H1 (cell line): Measurements from ENCODE around the gene ZCRB1. TPM values are rescaled to one million over a fixed set of nuclear protein-coding genes. Genes with fewer than 3 reads are reported as not detected.

Experiments
- CTCF ChIA-PET: fragments of 300-600 bp; sonication (Branson Sonifier 250); formaldehyde crosslinking; loops from one replicate; lab custom pipeline; 2021; ENCODE audit not compliant: partially characterized antibody; lab: Charles Lee
- POLR2A ChIA-PET: fragments of 300-600 bp; sonication (Branson Sonifier 250); formaldehyde crosslinking; loops from one replicate; lab custom pipeline; 2021; ENCODE audit warnings: inconsistent platforms; ENCODE audit not compliant: partially characterized antibody; lab: Charles Lee
- DNase-seq, 2 experiments: peaks; one replicate each; pipeline versions ENCODE4 v3.0.0 to v3.0.0-alpha.2; 2010 to 2022; ENCODE audit warnings: low spot score in 2 of 2, low read depth in 1 of 2, mixed read lengths in 1 of 2
- FAIRE-seq: peaks from 2 replicates; lab custom pipeline; 2011; peaks lifted over from hg19 to GRCh38; lab: Jason Lieb, UNC
- H2AFZ ChIP-seq: 2 replicates; pipeline ENCODE4 v1.8.1; 2012; ENCODE audit warnings: low read length, inconsistent platforms
- H2AK5ac ChIP-seq: 2 replicates; pipeline ENCODE4 v1.6.1; 2013; ENCODE audit warnings: low read depth, low read length
- H2BK120ac ChIP-seq: replicated peaks from 2 replicates; pipeline ENCODE3; 2013; ENCODE audit warnings: low read depth, low read length, inconsistent platforms
- H2BK12ac ChIP-seq: 2 replicates; pipeline ENCODE4 v1.6.1; 2013; ENCODE audit warnings: low read depth, low read length
- H2BK15ac ChIP-seq: 2 replicates; pipeline ENCODE4 v1.6.1; 2013; ENCODE audit warnings: low read length
- H2BK20ac ChIP-seq: 2 replicates; pipeline ENCODE4 v1.6.1; 2013; ENCODE audit warnings: low read length
- H2BK5ac ChIP-seq: 2 replicates; pipeline ENCODE4 v1.6.1; 2013; ENCODE audit warnings: low read depth, low read length
- H3K14ac ChIP-seq: 2 replicates; pipeline ENCODE4 v1.6.1; 2013; ENCODE audit warnings: inconsistent platforms; ENCODE audit not compliant: insufficient read length
- H3K18ac ChIP-seq: 2 replicates; pipeline ENCODE4 v1.6.1; 2013; ENCODE audit warnings: low read length; ENCODE audit errors: extremely low read depth
- H3K23ac ChIP-seq: 2 replicates; pipeline ENCODE4 v1.6.1; 2013; ENCODE audit warnings: inconsistent platforms; ENCODE audit not compliant: insufficient read length
- H3K23me2 ChIP-seq: 2 replicates; pipeline ENCODE4 v1.6.1; 2013; ENCODE audit warnings: low read depth, low read length
- H3K27ac ChIP-seq: 2 replicates; pipeline ENCODE4 v1.6.1; 2011; ENCODE audit warnings: low read depth, low read length, inconsistent platforms
- H3K27me3 ChIP-seq, 4 experiments: replicated peaks in 1 of 4; 1 replicate in 1 of 4; 2 replicates in 3 of 4; pipeline versions ENCODE4 v1.6.1 to v1.8.1; 2011 to 2013; ENCODE audit warnings: low read length in 3 of 4, mild to moderate bottlenecking in 3 of 4, inconsistent platforms in 2 of 4, mixed read lengths in 2 of 4, moderate library complexity in 1 of 4; ENCODE audit not compliant: control insufficient read depth in 3 of 4, insufficient read depth in 3 of 4; ENCODE audit errors: extremely low read depth in 1 of 4
- H3K36me3 ChIP-seq, 4 experiments: 2 replicates each; pipeline versions ENCODE4 v1.6.1 to v1.8.1; 2011 to 2013; ENCODE audit warnings: mild to moderate bottlenecking in 4 of 4, low read length in 3 of 4, moderate library complexity in 2 of 4, control low read depth in 1 of 4, inconsistent platforms in 1 of 4; ENCODE audit not compliant: insufficient read depth in 4 of 4, control insufficient read depth in 2 of 4
- H3K4ac ChIP-seq: replicated peaks from 2 replicates; pipeline ENCODE3; 2013; ENCODE audit warnings: low read length, low read depth, mixed read lengths, inconsistent platforms; ENCODE audit not compliant: insufficient read length
- H3K4me1 ChIP-seq, 4 experiments: replicated peaks in 1 of 4; 1 replicate in 1 of 4; 2 replicates in 3 of 4; pipeline versions ENCODE4 v1.6.1 to v1.8.1; 2011 to 2013; ENCODE audit warnings: low read length in 3 of 4, inconsistent platforms in 2 of 4, mixed read lengths in 1 of 4; ENCODE audit not compliant: insufficient read depth in 4 of 4, control insufficient read depth in 3 of 4
- H3K4me2 ChIP-seq, 2 experiments: 2 replicates each; pipeline versions ENCODE4 v1.6.1 to v1.8.1; 2011 to 2013; ENCODE audit warnings: low read depth in 2 of 2, low read length in 2 of 2, control low read depth in 1 of 2, inconsistent platforms in 1 of 2, mild to moderate bottlenecking in 1 of 2; ENCODE audit not compliant: insufficient read depth in 1 of 2
- H3K4me3 ChIP-seq, 4 experiments: fragments of 200-600, 300-600 bp in 1 of 4; sonication (generic), shearing (Covaris generic), sonication (Bioruptor Twin) in 1 of 4; 2 replicates each; pipeline versions ENCODE4 v1.5.1 to v1.8.1; 2011 to 2016; ENCODE audit warnings: low read length in 4 of 4, low read depth in 3 of 4, control low read depth in 2 of 4, inconsistent platforms in 2 of 4, mild to moderate bottlenecking in 2 of 4, mixed read lengths in 1 of 4, moderate library complexity in 1 of 4; ENCODE audit not compliant: insufficient read depth in 2 of 4; ENCODE audit errors: extremely low read depth in 1 of 4
- H3K56ac ChIP-seq: replicated peaks from 2 replicates; pipeline ENCODE3; 2013; ENCODE audit warnings: low read depth, mild to moderate bottlenecking, mixed read lengths, low read length, inconsistent platforms; ENCODE audit not compliant: insufficient read length
- H3K79me1 ChIP-seq: 2 replicates; pipeline ENCODE4 v1.6.1; 2013; ENCODE audit warnings: low read depth, low read length, control low read depth
- H3K79me2 ChIP-seq, 2 experiments: 2 replicates each; pipeline versions ENCODE4 v1.6.1 to v1.8.1; 2012 to 2013; ENCODE audit warnings: low read length in 2 of 2, mild to moderate bottlenecking in 2 of 2, inconsistent platforms in 1 of 2; ENCODE audit not compliant: insufficient read depth in 2 of 2, control insufficient read depth in 1 of 2
- H3K9ac ChIP-seq, 4 experiments: replicated peaks in 1 of 4; 1 replicate in 1 of 4; 2 replicates in 3 of 4; pipeline versions ENCODE4 v1.6.1 to v1.8.1; 2011 to 2013; ENCODE audit warnings: low read depth in 3 of 4, low read length in 3 of 4, control low read depth in 2 of 4, mild to moderate bottlenecking in 2 of 4, moderate library complexity in 2 of 4, inconsistent platforms in 1 of 4; ENCODE audit errors: extremely low read depth in 1 of 4
- H3K9me3 ChIP-seq, 2 experiments: 2 replicates each; pipeline versions ENCODE4 v1.6.1 to v1.8.1; 2012 to 2013; ENCODE audit warnings: mild to moderate bottlenecking in 2 of 2, moderate library complexity in 2 of 2, control low read depth in 1 of 2, inconsistent platforms in 1 of 2, low read depth in 1 of 2, low read length in 1 of 2, mixed read lengths in 1 of 2; ENCODE audit not compliant: insufficient read depth in 2 of 2
- H4K20me1 ChIP-seq, 2 experiments: replicated peaks in 1 of 2; 2 replicates each; pipeline versions ENCODE3 to v1.8.1; 2011 to 2013; ENCODE audit warnings: inconsistent platforms in 2 of 2, low read length in 2 of 2, mild to moderate bottlenecking in 1 of 2; ENCODE audit not compliant: insufficient read depth in 2 of 2, control insufficient read depth in 1 of 2
- H4K5ac ChIP-seq: 2 replicates; pipeline ENCODE4 v1.6.1; 2013; ENCODE audit warnings: low read length, low read depth, mixed read lengths, inconsistent platforms; ENCODE audit not compliant: insufficient read length
- H4K8ac ChIP-seq: 2 replicates; pipeline ENCODE4 v1.8.0; 2013; ENCODE audit warnings: mild to moderate bottlenecking, moderate library complexity, low read length, inconsistent platforms; ENCODE audit not compliant: insufficient read depth; ENCODE audit errors: extremely low read depth
- H4K91ac ChIP-seq: replicated peaks from 2 replicates; pipeline ENCODE3; 2013; ENCODE audit warnings: low read length, mixed read lengths, inconsistent platforms; ENCODE audit not compliant: insufficient read length
- EGR1 ChIP-seq: IDR thresholded peaks from 2 replicates; pipeline ENCODE4 v1.6.1; 2011; ENCODE audit warnings: low read depth, low read length, borderline replicate concordance
- JUND ChIP-seq: IDR thresholded peaks from 2 replicates; pipeline ENCODE4 v1.6.1; 2011; ENCODE audit warnings: mild to moderate bottlenecking, improper control_type of control experiment, low read length
- POLR2AphosphoS5 ChIP-seq: IDR thresholded peaks from 2 replicates; pipeline ENCODE4 v1.6.1; 2011; ENCODE audit warnings: low read depth, low read length
- SRF ChIP-seq: IDR thresholded peaks from 2 replicates; pipeline ENCODE4 v1.6.1; 2011; ENCODE audit warnings: mild to moderate bottlenecking, low read depth, low read length, moderate library complexity
- WGBS, 2 experiments: shearing (Covaris generic) in 1 of 2; methylation state at CpG; one replicate each; pipeline versions ENCODE4 v1.1.6 to v1.1.7; 2013 to 2015; ENCODE audit warnings: low lambda C conversion rate in 2 of 2, mixed read lengths in 2 of 2, inconsistent platforms in 1 of 2, low coverage in 1 of 2, missing lambda C conversion rate in 1 of 2; ENCODE audit not compliant: insufficient replicate concordance in 2 of 2, insufficient coverage in 1 of 2, insufficient read length in 1 of 2; ENCODE audit errors: extremely low coverage in 1 of 2, missing lambda C conversion rate in 1 of 2; 5-methylcytosine and 5-hydroxymethylcytosine counted together
- polyA plus RNA-seq, 7 experiments: library from polyadenylated mRNA; depleted of rRNA in 3 of 7; stranded (reverse) in 5 of 7; unstranded in 2 of 7; fragments of >200 nt in 5 of 7; fragments of 200-250 nt in 2 of 7; gene quantifications; 1 replicate in 5 of 7; 2 replicates in 1 of 7; 4 replicates in 1 of 7; pipeline versions ENCODE4 v1.2.1 to v1.2.3, GENCODE V29; 2011 to 2013; ENCODE audit warnings: missing spikeins in 2 of 7, mixed read lengths in 2 of 7
- total RNA-seq: library from RNA; stranded (reverse); fragmentation: NEBNext Ultra II Directional; extraction: Animal tissue kit (Norgen Biotek cat#: 25700); gene quantifications from 2 replicates; pipeline ENCODE4 v1.2.1, GENCODE V29; 2021

ZCRB1 gene
- total and polyA plus RNA-seq, 2 of the 8 experiments (the other 6 are each of a cell fraction or from before 2014, with no cell fraction given), result 22.0 to 52.5 TPM

GRCh38 chr12:42281844-42282243 lies 44.0 kb downstream of the ZCRB1 start:
- no peaks in the 10 kb centered on the region for H4K20me1 ChIP-seq
- H3K4me3 ChIP-seq, result no peak overlapping the region
- H2AK5ac ChIP-seq, result no peak overlapping the region
- FAIRE-seq, result no peak
- DNase-seq, result no peak
- H3K27ac ChIP-seq, result no peak overlapping the region
- H2BK120ac ChIP-seq, result no peak overlapping the region
- no peak overlapping the region for H3K9ac ChIP-seq
- no peak overlapping the region for H2BK20ac ChIP-seq
- H2AFZ ChIP-seq, result no peak overlapping the region
- 95% methylated on average over 3 of the region's 3 CpGs; no CpG with 5 or more reads in 1 of the 2 experiments for whole genome bisulfite sequencing, 2 experiments
- no peak overlapping the region for H3K4me2 ChIP-seq
- no peak overlapping the region for H2BK5ac ChIP-seq
- no peak overlapping the region for H4K5ac ChIP-seq
- no peak overlapping the region for H3K56ac ChIP-seq
- H3K4ac ChIP-seq, result no peak overlapping the region
- H3K9me3 ChIP-seq, result no peaks in the 10 kb centered on the region
- no peak overlapping the region for H3K18ac ChIP-seq
- no peak overlapping the region for H2BK12ac ChIP-seq
- H3K23me2 ChIP-seq, result no peaks in the 10 kb centered on the region
- H3K27me3 ChIP-seq, result no peaks in the 10 kb centered on the region
- TF ChIP-seq JUND, result no peak
- no peak for TF ChIP-seq SRF
- TF ChIP-seq POLR2AphosphoS5, result no peak
- TF ChIP-seq EGR1, result no peak
- TF ChIP-seq, all 59 proteins: peak for 0
- no peaks in the 10 kb centered on the region for H3K36me3 ChIP-seq
- no peaks in the 10 kb centered on the region for H3K4me1 ChIP-seq
- no peaks in the 10 kb centered on the region for H3K79me2 ChIP-seq
- H3K14ac ChIP-seq, result no peak overlapping the region
- ChIA-PET CTCF (no interaction called here), POLR2A (no interaction called here)
- no peak overlapping the region for H4K91ac ChIP-seq
- H3K23ac ChIP-seq, result no peak overlapping the region
- H2BK15ac ChIP-seq, result no peak overlapping the region
- no peak overlapping the region for H4K8ac ChIP-seq
- no peaks in the 10 kb centered on the region for H3K79me1 ChIP-seq
